Measurements from ENCODE around the gene SLC13A5. TPM values are rescaled to one million over a fixed set of nuclear protein-coding genes. Genes with fewer than 3 reads are reported as not detected.

SLC13A5 gene
- total RNA-seq, 1 experiment from 2014 or later, result 0.07 TPM

- BruUV-seq (replicated peaks), result no TSS peak
- Histone ChIP-seq H3K4me1 (ENCODE audit: control insufficient read depth in 1 of 2, insufficient read depth in 2 of 2, low read length in 2 of 2) (peaks cover 11 to 15% of the 10 kb centered on the region in 2 experiments), H3K4me3 (replicated peaks in 1 of 2; ENCODE audit: low read depth in 1 of 2, low read length in 2 of 2) (peak within 1 kb of the TSS; percentile 70 to 92), H3K9me3 (ENCODE audit: control insufficient read depth in 1 of 2, insufficient read depth in 1 of 2, low read depth in 1 of 2, low read length in 2 of 2) (no peaks in the 10 kb centered on the region), H3K27ac (ENCODE audit: low read depth, low read length) (peak within 1 kb of the TSS; percentile 82), H3K79me2 (ENCODE audit: insufficient read depth, low read length) (peaks cover 48% of the 10 kb centered on the region), H3K9me2 (ENCODE audit: insufficient read depth) (no peaks in the 10 kb centered on the region), H3K36me3 (ENCODE audit: control insufficient read depth in 1 of 2, insufficient read depth in 2 of 2, low read length in 2 of 2) (peaks cover 18 to 22% of the 10 kb centered on the region in 2 experiments; a peak in 3 of 4 replicates), H4K20me1 (ENCODE audit: insufficient read depth) (0 out of 2 replicates have a peak, but pooled peaks cover 8% of the 10 kb centered on the region), H3K27me3 (ENCODE audit: insufficient read depth, low read length) (no peaks in the 10 kb centered on the region), H2AFZ (ENCODE audit: low read depth, low read length, poor library complexity, severe bottlenecking) (no peak within 1 kb of the TSS), H3K9ac (ENCODE audit: low read length) (peak within 1 kb of the TSS; percentile 80), H3K4me2 (ENCODE audit: low read length) (peak within 1 kb of the TSS; percentile 65)
- ChIA-PET CTCF (interaction anchor here (1.0 to 1.3 kb wide), 3 partner anchors 178 to 353 kb away, joined by 3 read pairs; no protein-coding TSS in a partner anchor), POLR2A (interaction anchor here (0.8 to 1.4 kb wide), 2 partner anchors 9 to 374 kb away, joined by 3 to 7 read pairs; no protein-coding TSS in a partner anchor), RAD21 (ENCODE audit: low non-redundant PET in 1 of 2, low total read pairs in 2 of 2, uncharacterized antibody in 2 of 2, unreplicated experiment in 2 of 2) (no interaction called here)
- intact Hi-C loops (cut with micrococcal nuclease), result no loop called here
- ATAC-seq (peak; percentile 96), DNase-seq (ENCODE audit: low read depth, low spot score) (peak; percentile 84)
- TF ChIP-seq EZH2phosphoT487 (IDR thresholded peaks at IDR 0.05; ENCODE audit: borderline replicate concordance) (no peak), POLR2A (IDR thresholded peaks at IDR 0.05; ENCODE audit: borderline replicate concordance, extremely low read depth, insufficient read depth, insufficient read length) (peak; percentile 84), SP1 (IDR thresholded peaks at IDR 0.05; ENCODE audit: low read depth) (peak; percentile 63), POLR2AphosphoS5 (IDR thresholded peaks at IDR 0.05; ENCODE audit: low read depth, low read length) (peak; percentile 90), ELF1 (IDR thresholded peaks at IDR 0.05; ENCODE audit: borderline replicate concordance, low read depth) (peak; percentile 52; the same call in 1 of the 2 replicates), EZH2 (IDR thresholded peaks at IDR 0.05) (no peak), SIN3A (IDR thresholded peaks at IDR 0.05; ENCODE audit: low read depth) (peak; percentile 74; the same call in 1 of the 2 replicates), CEBPB (IDR thresholded peaks at IDR 0.05; ENCODE audit: low read depth) (no peak), YY1 (IDR thresholded peaks at IDR 0.05; ENCODE audit: extremely low read depth, insufficient replicate concordance, low read depth, low read length) (peak; percentile 77)
- TF ChIP-seq, protein P1, sequence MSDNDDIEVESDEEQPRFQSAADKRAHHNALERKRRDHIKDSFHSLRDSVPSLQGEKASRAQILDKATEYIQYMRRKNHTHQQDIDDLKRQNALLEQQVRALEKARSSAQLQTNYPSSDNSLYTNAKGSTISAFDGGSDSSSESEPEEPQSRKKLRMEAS (IDR thresholded peaks at IDR 0.05), result peak; percentile 34
Measured at GRCh38 chr17:6651354-6651918, 61.7 kb downstream of the SLC13A5 start, which contains the start of the genes C17orf100 and MED31. Gene C17orf100, plus strand, starts transcription at chr17:6651762. Its CDS starts 152 bp downstream, at chr17:6651914. Gene MED31, minus strand, starts transcription at chr17:6651605. Its CDS starts 77 bp downstream, at chr17:6651528.
